ENCODE measurements around the gene RSPO3.
"Not testable (repeated sequence)": the region's sequence is repeated elsewhere in the genome, so short reads cannot be mapped to it uniquely, and the experiment has no call there.

The RSPO3 gene

DNA sequence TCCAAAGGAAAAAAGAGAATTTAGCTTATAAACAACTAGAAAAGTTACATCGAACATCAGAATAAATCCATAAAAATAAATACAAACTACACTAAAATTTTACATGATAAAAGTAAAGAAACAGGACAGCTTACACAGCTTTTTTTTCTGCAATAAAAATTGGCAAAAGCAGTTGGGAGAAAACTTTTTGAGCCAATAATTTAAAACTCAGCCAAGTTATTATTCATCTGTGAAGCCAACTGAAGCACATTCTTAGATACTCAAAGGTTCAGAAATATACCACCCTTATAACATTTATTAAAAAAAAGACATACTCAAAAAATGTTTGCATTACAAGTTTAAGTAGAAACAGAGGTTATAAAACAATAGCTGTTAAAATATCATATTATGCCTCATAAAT lies 23.7 kb upstream of the RSPO3 start:
- no peak for DNase-seq (ENCODE audit: low read depth)
- TF ChIP-seq, protein P1, sequence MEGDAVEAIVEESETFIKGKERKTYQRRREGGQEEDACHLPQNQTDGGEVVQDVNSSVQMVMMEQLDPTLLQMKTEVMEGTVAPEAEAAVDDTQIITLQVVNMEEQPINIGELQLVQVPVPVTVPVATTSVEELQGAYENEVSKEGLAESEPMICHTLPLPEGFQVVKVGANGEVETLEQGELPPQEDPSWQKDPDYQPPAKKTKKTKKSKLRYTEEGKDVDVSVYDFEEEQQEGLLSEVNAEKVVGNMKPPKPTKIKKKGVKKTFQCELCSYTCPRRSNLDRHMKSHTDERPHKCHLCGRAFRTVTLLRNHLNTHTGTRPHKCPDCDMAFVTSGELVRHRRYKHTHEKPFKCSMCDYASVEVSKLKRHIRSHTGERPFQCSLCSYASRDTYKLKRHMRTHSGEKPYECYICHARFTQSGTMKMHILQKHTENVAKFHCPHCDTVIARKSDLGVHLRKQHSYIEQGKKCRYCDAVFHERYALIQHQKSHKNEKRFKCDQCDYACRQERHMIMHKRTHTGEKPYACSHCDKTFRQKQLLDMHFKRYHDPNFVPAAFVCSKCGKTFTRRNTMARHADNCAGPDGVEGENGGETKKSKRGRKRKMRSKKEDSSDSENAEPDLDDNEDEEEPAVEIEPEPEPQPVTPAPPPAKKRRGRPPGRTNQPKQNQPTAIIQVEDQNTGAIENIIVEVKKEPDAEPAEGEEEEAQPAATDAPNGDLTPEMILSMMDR (IDR thresholded peaks at IDR 0.05; ENCODE audit: low read depth, low read length, missing control alignments), result no peak
- no peak overlapping the region for H3K4me3 ChIP-seq (ENCODE audit: low read depth, low read length)

DNA sequence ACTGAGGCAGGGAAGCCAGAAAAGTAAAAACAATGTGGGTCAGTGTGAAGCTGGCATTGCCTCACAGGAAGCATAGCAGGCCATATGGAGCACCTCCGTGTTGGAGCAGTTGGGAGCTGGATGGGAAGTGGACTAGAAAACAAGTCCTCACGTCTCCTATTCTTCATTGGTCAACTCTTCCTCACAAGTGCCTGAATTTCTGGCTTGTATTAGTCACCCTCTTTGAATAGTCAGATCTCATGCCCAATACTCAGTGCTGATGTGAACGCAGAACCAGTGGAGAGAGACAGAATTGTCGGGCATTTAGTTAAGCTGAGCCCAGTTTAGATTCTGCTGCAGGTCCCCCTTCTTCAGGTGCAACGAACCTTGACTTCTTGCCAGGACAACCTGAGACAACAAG lies 22.3 kb upstream of the RSPO3 start:
- no peak overlapping the region for H3K4me3 ChIP-seq (ENCODE audit: low read depth, low read length)
- DNase-seq (ENCODE audit: low read depth), result no peak
- TF ChIP-seq, protein P1 (IDR thresholded peaks at IDR 0.05; ENCODE audit: low read depth, low read length, missing control alignments), result no peak

DNA sequence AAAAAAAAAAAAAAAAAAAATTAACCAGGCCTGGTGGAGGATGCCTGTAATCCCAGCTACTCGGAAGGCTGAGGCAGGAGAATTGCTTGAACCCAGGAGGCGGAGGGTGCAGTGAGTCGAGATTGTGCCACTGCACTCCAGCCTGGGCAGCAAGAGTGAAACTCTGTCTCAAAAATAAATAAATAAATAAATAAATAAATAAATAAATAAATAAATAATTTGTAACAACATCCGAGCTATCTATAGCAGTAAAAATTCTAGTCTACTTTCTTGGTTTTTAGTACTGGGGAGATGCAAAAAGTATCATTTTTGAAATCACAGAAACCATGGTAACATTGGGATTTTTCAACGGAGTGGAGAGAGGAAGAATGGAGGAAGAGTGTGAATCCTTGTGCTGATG lies 21.0 kb upstream of the RSPO3 start:
- H3K4me3 ChIP-seq (ENCODE audit: low read depth, low read length), result not testable (repeated sequence)

DNA sequence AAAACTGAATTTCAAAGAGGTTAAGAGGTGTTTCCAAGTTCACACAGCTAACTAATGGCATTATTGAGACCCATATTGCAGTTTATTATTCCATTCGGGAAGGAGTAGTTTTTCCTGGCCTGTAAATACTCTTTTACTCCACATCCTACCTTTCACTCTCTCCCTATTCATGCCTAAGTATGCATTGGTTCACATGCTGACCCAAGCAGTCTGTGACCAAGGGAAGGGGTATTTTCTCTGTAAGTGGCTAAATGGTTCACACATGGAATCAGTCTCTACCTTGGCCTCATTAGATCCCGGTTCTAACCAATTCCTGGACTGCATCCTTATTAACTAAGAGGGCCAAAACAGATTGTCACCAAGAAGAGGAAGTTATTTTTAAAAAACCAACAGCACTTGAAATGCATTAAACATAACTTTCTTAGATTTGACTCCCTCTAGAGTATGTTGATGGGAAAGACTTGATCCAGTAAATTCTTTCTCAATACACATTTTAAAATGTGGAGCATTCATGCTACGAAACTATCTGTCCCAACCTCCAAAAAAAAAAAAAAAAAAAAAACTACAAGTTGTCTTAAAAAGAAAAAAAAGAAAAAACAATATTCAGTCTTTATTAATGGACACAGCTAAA lies 17.8 kb upstream of the RSPO3 start:
- no peak for DNase-seq (ENCODE audit: low read depth)
- no peak overlapping the region for H3K4me3 ChIP-seq (ENCODE audit: low read depth, low read length)
- TF ChIP-seq, protein P1 (IDR thresholded peaks at IDR 0.05; ENCODE audit: low read depth, low read length, missing control alignments), result peak; percentile 16

More for the DNA sequence above, 21.0 kb upstream of the RSPO3 start:
- not testable (repeated sequence) for DNase-seq (ENCODE audit: low read depth)

DNA sequence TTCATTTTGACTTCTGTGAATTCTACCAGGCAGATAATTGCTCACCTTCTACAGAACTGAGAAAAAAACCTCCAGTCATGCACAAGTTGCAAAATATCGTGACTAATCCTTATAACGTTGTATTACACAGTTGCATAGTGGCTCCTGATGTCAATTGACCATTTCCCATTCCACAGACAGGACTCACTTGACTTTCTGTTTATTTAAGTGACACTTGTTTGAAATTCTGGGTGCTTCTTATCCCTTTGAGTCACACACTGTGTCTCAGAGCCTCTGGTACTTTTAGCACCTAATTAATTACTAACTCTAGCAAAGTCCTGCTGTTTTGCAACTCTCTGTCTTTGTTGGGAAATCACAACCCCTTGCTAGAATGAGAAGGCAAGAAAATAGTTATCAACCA lies 16.2 kb upstream of the RSPO3 start:
- DNase-seq (ENCODE audit: low read depth), result no peak

DNA sequence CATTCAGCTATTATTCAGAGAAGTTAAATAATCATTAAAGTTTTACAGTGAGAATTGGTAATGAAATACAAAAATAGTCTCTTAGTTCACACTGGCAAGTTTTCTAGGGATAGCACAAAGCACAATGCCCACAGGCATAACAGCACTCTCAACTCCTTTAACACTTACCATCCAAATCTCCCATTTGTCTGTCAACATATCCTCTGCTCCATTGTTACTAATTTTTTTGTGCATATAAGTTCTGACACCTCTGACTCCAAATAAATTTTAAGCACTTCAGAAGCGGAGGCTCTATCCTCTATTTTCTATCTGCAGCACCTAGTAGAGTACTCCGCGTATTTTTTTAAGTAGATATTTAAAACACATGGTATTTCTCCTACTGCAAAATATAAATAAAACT lies 15.6 kb upstream of the RSPO3 start:
- TF ChIP-seq, protein P1 (IDR thresholded peaks at IDR 0.05; ENCODE audit: low read depth, low read length, missing control alignments), result no peak
- H3K4me3 ChIP-seq (ENCODE audit: low read depth, low read length), result no peak overlapping the region
- no peak for DNase-seq (ENCODE audit: low read depth)

More for the DNA sequence above, 16.2 kb upstream of the RSPO3 start:
- H3K4me3 ChIP-seq (ENCODE audit: low read depth, low read length), result no peak overlapping the region
- TF ChIP-seq, protein P1 (IDR thresholded peaks at IDR 0.05; ENCODE audit: low read depth, low read length, missing control alignments), result no peak

DNA sequence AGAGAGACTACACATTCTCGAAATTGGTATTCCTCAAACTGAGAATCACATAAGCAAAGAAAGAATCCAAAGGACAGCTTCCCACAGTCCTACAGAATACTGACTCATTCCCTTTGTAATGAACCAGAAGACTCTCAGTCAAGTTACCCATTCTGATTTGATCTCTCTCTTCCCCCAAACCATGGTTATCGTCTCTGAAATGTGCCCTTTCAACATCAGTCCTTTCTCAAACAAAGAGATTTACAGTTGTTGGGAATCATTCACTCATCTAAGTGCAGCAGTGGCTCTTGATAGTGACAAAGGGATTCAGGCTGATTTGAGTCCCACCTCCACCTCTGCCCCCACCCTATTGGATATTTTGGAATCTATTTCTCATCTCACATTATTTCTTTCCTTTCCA lies 15.0 kb upstream of the RSPO3 start:
- TF ChIP-seq, protein P1 (IDR thresholded peaks at IDR 0.05; ENCODE audit: low read depth, low read length, missing control alignments), result no peak
- H3K4me3 ChIP-seq (ENCODE audit: low read depth, low read length), result no peak overlapping the region
- DNase-seq (ENCODE audit: low read depth), result no peak

Data from GM12864 (cell line).